ENCODE measurements around the gene TUG1. TPM values are rescaled to one million over a fixed set of nuclear protein-coding genes. Genes with fewer than 3 reads are reported as not detected.

TUG1 gene
- polyA plus RNA-seq, 3 donors: 9.9 to 81.3 (median 13.9) TPM

GRCh38 chr22:30955153-30955552 lies 13.9 kb upstream of the TUG1 start:
- Histone ChIP-seq H3K27ac (ENCODE audit: low read depth in 1 of 2, low read length in 2 of 2) (no peak overlapping the region), H3K4me2 (replicated peaks; ENCODE audit: extremely low read depth, low read length, poor library complexity, severe bottlenecking) (no peak overlapping the region), H3K4me1 (ENCODE audit: control insufficient read depth in 1 of 2, insufficient read depth in 2 of 2, low read length in 2 of 2) (no peaks in the 10 kb centered on the region), H3K79me2 (ENCODE audit: insufficient read depth, low read length) (no peaks in the 10 kb centered on the region), H3K4me3 (replicated peaks in 1 of 3; ENCODE audit: low read depth in 2 of 3, low read length in 3 of 3) (no peak overlapping the region), H3K9me3 (replicated peaks in 1 of 2; ENCODE audit: control insufficient read depth in 1 of 2, insufficient read depth in 1 of 2, low read length in 2 of 2) (no peaks in the 10 kb centered on the region), H2AFZ (ENCODE audit: insufficient read depth, low read depth, low read length, poor library complexity, severe bottlenecking) (no peak overlapping the region), H4K20me1 (ENCODE audit: insufficient read depth, low read length) (no peaks in the 10 kb centered on the region), H3K27me3 (ENCODE audit: control insufficient read depth in 2 of 2, insufficient read depth in 2 of 2, low read length in 2 of 2) (no peaks in the 10 kb centered on the region), H3K36me3 (replicated peaks in 1 of 2; ENCODE audit: control insufficient read depth in 1 of 2, insufficient read depth in 2 of 2, low read length in 2 of 2) (peaks cover 17 to 67% of the 10 kb centered on the region in 2 donors), H3K9ac (ENCODE audit: insufficient read depth, low read length, poor library complexity, severe bottlenecking) (no peak overlapping the region)
- H3K4me1 Mint-ChIP-seq: no peaks in the 10 kb centered on the region
- no peaks in the 10 kb centered on the region for H3K9me3 Mint-ChIP-seq
- H3K4me3 Mint-ChIP-seq: no peak overlapping the region
- intact Hi-C loops (cut with micrococcal nuclease): no loop called here
- H3K27ac Mint-ChIP-seq: no peak overlapping the region
- H3K36me3 Mint-ChIP-seq: peaks cover 34 to 50% of the 10 kb centered on the region in 2 donors
- DNase-seq: no peak
- 100% methylated on average over 1 of the region's 4 CpGs for WGBS (ENCODE audit: insufficient coverage)
- H3K27me3 Mint-ChIP-seq (ENCODE audit: low read depth in 3 of 3): no peaks in the 10 kb centered on the region
- no peak for TF ChIP-seq CTCF (IDR thresholded peaks at IDR 0.05)

- Histone ChIP-seq H3K9ac (ENCODE audit: insufficient read depth, low read length, poor library complexity, severe bottlenecking) (no peak overlapping the region), H3K9me3 (replicated peaks in 1 of 2; ENCODE audit: control insufficient read depth in 1 of 2, insufficient read depth in 1 of 2, low read length in 2 of 2) (peaks cover 11 to 13% of the 10 kb centered on the region in 2 donors), H2AFZ (ENCODE audit: insufficient read depth, low read depth, low read length, poor library complexity, severe bottlenecking) (no peak overlapping the region), H3K4me1 (ENCODE audit: control insufficient read depth in 1 of 2, insufficient read depth in 2 of 2, low read length in 2 of 2) (peaks cover 8 to 10% of the 10 kb centered on the region in 2 donors), H3K4me3 (replicated peaks in 1 of 3; ENCODE audit: low read depth in 2 of 3, low read length in 3 of 3) (no peak overlapping the region), H3K4me2 (replicated peaks; ENCODE audit: extremely low read depth, low read length, poor library complexity, severe bottlenecking) (no peak overlapping the region), H3K79me2 (ENCODE audit: insufficient read depth, low read length) (peaks cover 14% of the 10 kb centered on the region), H3K36me3 (replicated peaks in 1 of 2; ENCODE audit: control insufficient read depth in 1 of 2, insufficient read depth in 2 of 2, low read length in 2 of 2) (no peaks in the 10 kb centered on the region), H4K20me1 (ENCODE audit: insufficient read depth, low read length) (no peaks in the 10 kb centered on the region), H3K27me3 (ENCODE audit: control insufficient read depth in 2 of 2, insufficient read depth in 2 of 2, low read length in 2 of 2) (no peaks in the 10 kb centered on the region), H3K27ac (ENCODE audit: low read depth in 1 of 2, low read length in 2 of 2) (no peak overlapping the region)
- Mint-ChIP-seq H3K27me3 (ENCODE audit: low read depth in 3 of 3) (peaks cover 0 to 3% (median 0%) of the 10 kb centered on the region in 3 donors), H3K36me3 (peaks cover 3 to 6% of the 10 kb centered on the region in 2 donors), H3K4me1 (peaks cover 10% of the 10 kb centered on the region), H3K27ac (no peak overlapping the region), H3K4me3 (no peak overlapping the region), H3K9me3 (peaks cover 0 to 26% (median 14%) of the 10 kb centered on the region in 7 donors)
- TF ChIP-seq CTCF (IDR thresholded peaks at IDR 0.05): no peak
- intact Hi-C loops (cut with micrococcal nuclease): loop anchor here (5.0 to 10.0 kb wide), 6 partner anchors 117 to 358 kb away; partner anchors contain the start of genes SMTN (in 2 of the 2), LIMK2 (in 1 of the 2), PIK3IP1 (in 1 of the 2) and TCN2 (in 1 of the 2)
- no peak for DNase-seq
- WGBS (ENCODE audit: insufficient coverage): no CpG with 5 or more reads among the region's 4 CpGs
Observed at GRCh38 chr22:30964858-30965257, 4.2 kb upstream of the TUG1 start.

Data from CD14-positive monocyte (primary cell).